GM15510 (cell line): ENCODE results near the gene GPRASP3.

Experiments
- POLR2A ChIP-seq: IDR thresholded peaks from 3 replicates; pipeline ENCODE4 v1.6.1; 2011; ENCODE audit warnings: borderline replicate concordance; ENCODE audit not compliant: insufficient read length; ENCODE audit errors: extremely low read depth

GPRASP3 gene, protein sequence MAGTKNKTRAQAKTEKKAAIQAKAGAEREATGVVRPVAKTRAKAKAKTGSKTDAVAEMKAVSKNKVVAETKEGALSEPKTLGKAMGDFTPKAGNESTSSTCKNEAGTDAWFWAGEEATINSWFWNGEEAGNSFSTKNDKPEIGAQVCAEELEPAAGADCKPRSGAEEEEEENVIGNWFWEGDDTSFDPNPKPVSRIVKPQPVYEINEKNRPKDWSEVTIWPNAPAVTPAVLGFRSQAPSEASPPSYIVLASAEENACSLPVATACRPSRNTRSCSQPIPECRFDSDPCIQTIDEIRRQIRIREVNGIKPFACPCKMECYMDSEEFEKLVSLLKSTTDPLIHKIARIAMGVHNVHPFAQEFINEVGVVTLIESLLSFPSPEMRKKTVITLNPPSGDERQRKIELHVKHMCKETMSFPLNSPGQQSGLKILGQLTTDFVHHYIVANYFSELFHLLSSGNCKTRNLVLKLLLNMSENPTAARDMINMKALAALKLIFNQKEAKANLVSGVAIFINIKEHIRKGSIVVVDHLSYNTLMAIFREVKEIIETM

DNA sequence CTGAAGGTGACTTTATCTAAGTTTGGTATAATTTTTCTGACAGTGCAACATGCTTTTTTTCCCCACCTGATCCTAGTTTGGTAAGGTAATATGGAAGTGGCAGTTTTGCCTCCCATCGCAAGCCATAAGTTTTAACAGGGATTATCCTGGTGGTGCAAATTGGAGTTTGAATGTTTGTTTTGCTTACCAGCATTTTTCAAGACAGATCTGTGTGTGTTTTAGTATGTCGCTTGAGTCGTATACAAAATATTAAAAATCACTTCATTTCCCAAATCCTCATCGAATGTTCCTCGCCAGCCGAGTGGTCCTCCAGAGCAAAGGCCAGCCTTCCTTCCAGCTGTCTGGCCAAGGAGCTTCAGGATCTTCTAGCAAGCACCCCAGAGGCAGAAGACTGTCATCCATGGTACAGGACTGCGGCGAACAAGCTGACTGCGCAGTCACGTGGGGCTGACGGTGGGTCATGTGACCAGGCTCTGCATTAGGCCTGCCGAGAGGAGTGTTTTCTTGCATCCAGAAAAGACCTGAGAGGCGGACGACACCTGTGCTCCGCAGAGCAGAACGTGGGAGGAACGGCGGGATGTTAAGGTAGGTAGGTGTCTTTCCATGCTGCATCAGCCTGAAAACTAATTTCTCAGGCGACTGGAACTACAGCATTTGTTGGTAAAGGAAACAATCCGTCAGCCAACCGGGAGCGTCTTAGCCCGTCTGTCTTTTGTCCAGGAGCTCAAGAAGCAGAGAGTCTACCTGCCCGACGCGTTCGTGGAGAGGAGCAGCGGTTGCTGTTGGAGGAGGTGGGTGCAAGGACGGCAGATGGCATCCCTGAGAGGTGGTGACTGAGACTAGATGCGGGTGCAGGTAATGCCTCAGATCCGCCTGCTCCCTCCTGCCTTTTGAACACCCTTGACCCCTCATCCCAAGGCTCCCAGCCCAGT is at the start of gene GPRASP3:
TSS of gene GPRASP3 (plus strand) at position 507 of the 932 bp plus-strand sequence. CDS start 28,253 bp downstream, outside the sequence.
- no peak for TF ChIP-seq POLR2A

DNA sequence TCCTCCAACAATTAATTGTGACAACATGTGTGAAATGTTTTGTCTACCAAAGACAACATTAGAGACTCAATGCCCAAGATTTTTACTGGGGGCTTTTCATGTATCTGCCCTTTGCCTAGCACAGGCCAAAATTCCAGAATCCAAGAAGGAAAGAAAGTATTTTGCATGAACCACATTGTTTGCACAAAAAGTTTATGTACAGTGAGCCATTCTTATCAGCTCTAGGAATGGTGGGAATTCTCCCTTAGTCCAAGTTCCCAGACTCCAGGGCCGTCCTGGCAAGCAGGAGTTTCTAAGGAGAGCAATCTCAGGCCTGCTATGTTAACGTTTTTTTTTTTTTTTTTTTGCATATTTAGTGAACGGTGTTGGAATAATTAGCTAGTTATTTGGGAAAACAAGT is 47.7 kb upstream of the GPRASP3 start:
- no peak for TF ChIP-seq POLR2A

DNA sequence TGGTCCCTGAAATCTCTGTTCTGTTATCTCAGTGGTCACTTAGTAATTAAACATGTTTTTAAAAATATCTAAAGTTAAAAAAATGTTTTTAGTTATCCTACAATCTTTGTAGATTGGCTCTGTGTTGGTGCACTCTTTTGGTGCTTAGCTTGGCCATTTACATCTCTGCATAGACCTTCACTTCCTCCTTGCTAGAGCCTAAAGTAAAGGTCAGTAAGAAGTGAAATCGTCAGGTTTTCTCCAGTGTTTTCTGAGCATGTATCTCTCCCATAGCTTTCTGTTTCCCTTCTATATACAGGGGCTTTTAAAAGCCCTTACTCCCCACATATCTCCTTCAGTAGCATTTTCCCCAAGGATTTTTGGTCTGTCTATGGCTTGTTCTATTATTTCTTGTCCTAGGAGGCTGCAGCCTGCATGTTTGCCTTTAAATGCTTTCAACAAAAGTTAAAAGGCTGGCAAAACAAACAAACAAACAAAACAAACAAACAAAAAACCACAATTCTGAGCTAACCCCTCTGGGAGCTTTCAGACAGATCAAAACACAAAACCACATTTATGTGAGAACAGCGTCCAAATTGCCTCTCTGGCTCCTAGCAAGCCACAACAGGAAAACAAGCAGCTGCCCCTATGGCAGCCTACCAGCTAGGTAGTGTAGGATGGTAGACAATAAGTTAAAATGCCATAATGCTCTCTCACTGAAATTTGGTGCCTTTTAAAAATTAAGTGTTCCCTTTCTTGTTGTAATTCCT is 35.6 kb upstream of the GPRASP3 start:
- TF ChIP-seq POLR2A: no peak

DNA sequence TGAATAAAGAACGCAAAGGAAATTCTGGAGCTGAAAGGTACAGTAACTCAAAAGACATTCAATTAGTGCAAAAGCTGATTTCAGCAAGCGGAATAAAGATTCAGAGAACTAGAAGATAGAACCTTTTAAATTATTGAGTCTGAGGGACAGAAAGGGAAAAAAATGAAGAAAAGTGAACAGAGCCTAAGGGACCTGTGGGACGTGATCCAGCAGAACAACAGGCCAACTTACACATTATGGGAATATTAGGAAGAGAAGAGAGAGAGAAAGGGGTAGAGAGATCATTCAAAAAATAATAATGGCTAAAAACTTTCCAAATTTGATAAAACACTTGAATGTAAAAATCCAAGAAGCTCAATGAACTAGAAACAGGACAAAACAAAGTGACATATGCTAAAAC is 25.8 kb upstream of the GPRASP3 start:
- no peak for TF ChIP-seq POLR2A

DNA sequence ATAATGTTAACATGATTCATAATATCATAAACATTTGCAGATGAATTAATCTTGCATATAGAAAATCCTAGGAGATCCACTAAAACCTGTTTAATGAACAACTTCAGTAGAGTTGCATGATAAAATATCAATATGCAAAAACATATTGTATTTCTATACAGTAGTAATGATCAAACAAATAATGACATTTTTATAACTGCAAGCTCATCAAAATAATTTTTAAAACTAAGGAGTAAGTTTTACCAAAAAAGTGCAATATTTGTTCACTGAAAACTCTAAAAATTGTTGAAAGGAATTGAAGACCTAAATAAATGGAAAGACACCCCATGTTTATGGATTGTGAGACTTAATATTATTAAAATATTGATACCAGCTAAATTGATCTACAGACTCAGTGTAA is 24.2 kb upstream of the GPRASP3 start:
- TF ChIP-seq POLR2A: no peak

DNA sequence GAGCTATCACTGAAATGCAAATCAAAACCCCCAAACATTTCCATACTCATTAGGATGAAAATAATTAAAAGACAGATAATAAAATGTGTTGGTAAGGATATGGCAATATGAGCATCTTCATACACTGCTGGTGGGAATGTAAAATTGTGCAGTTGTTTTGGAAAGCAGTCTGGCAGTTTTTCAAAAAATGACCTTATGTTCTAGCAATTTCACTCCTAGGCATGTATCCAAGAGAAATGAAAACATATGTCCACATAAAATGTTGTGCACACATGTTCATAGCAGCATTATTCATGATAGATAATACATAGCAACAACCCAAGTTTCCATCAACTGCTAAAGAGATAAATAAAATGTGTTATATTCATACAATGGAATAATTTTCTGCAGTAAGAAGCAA is 23.0 kb upstream of the GPRASP3 start:
- TF ChIP-seq POLR2A: no peak

DNA sequence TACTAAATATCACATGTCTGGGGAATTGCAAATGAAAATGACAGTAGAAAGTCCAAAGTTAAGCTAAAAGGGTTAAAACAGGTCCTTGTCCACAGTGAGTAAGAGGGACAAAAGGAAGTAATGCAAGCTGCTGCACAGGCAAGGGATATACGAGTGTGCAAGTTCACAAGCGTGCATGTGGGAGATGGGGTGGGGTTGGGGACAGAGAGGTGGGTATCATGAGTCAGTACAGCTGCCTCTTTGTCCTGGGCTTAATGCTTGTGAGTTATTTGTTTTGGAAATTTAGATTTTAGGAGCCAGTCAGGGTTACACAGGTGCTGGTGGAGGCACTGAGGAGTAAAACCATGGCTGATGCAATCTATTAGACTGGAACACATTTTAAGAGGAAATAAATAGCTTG is 11.6 kb upstream of the GPRASP3 start:
- no peak for TF ChIP-seq POLR2A

DNA sequence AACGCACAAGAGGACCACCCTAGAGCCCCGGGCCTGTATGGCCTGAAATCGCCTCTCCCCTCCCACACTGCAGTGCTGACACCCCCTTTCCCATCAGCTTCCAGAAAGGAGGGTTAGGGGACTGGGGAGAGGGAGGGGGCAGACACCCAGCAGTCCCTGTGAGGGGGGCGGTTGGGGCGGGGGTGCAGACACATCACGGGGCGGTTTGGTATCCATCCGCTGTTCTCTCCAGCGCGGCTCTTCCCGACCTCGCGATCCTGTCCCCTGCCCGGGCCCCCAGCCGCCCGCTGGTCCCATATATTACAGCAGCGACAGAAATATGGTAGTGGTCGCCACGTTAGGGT is 8.7 kb upstream of the GPRASP3 start:
- no peak for TF ChIP-seq POLR2A

DNA sequence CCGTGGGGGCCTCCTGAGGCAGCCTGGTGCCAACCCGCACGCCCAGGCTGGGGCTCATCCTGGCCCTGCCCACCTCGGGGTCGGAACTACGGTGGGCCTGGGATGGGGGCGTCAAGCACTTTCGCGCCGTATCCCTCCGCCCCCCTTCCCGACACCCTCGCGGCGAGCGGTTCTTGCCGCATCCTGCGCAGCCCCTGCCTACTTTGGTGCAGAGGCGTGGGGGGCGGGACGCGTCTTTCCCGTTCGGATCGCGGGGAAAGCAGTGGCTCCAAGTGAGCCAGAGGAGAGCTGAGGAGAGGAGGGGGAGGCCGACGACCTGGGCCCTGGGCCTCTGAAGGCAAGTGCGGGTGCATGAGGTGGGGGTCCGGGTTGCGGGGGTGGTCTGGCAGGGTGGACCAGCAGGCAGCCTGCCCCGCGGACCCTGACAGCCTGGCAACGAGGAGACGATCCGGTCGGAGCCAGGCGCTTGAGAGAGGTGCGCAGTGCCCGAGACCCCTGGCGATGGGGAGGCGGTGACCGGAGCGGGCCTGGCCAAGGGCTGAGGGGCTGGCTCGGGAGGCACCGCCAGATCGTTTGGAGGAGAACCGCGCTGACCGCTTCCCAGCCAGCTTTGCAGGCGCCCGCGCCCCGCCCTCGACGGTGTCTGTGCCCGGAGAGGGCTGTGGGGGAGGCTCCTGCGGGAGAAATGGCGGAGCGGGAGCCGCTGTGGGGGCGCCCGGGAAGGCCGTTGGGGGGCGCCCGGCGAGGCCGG is 8.2 kb upstream of the GPRASP3 start, which contains the start of gene GPRASP2:
TSS of gene GPRASP2 (plus strand) at position 233 of the 751 bp plus-strand sequence. CDS start 2,422 bp downstream, outside the sequence.
- TF ChIP-seq POLR2A: no peak

DNA sequence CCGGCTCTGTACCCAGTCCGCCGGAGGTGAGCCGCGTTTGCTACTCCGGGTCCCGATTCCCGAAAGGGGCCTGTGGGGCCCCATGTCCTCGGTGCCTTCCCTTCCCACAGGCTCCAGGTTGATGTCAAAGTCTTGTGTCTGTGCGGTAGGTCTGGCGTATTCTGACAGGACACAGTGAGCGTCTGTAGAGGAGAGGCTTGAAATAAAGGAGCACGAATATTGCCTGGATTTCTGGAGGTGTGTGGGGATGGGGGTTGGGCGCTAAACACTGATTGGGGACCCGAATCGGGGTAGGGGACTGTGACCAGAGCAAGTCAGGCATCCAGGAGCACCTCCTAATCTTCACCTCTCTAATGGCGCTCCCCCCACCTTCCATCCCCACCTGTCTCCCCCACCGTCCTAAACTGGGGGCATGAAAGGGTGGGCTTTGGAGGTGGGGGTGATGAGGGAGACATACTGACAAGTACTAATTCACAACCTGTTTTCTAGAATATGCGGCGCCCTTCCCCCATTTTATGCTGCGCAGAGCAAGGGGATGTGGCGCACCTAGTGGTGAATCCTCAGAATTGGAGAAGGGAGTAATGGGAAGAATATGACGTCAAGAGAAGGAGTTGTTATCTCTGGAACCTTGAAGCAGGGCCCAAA is 7.4 kb upstream of the GPRASP3 start:
- TF ChIP-seq POLR2A: no peak

DNA sequence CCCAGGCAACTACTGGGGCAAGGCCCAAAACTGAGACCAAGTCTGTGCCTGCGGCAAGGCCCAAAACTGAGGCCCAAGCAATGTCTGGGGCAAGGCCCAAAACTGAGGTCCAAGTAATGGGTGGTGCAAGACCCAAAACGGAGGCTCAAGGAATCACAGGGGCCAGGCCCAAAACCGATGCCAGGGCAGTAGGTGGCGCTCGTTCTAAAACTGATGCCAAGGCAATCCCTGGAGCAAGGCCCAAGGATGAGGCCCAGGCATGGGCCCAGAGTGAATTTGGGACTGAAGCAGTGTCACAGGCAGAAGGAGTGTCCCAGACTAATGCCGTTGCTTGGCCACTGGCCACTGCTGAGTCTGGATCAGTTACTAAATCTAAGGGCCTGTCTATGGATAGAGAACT is 5.5 kb upstream of the GPRASP3 start:
- no peak for TF ChIP-seq POLR2A

DNA sequence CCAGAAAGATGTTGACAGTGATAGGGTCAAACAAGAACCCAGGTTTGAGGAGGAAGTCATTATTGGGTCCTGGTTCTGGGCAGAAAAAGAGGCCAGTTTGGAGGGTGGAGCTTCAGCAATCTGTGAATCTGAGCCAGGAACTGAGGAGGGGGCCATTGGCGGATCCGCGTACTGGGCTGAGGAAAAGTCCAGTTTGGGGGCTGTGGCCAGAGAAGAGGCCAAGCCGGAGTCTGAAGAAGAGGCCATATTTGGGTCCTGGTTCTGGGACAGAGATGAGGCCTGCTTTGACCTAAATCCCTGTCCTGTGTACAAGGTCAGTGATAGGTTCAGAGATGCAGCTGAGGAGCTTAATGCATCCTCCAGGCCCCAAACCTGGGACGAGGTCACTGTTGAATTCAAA is 4.6 kb upstream of the GPRASP3 start:
- TF ChIP-seq POLR2A: no peak

DNA sequence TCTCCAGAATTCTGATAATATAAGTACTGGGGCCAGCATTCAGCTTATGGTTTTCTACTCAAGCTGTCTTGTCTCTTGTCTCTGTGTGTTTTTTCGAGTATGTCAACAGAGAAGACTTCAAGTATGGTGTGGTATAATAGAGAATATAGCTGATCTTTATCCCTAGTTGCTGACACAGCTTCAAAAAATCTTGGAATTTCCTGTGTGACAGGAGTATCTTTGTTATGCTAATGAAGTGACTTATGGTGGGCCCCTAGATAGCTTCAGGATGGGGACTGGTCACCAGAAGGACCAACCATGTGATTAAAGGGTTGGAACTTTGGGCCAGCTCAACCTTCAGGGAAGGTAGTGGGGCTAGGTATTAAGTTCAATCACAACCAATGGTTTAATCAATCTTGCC is 2.9 kb downstream of the GPRASP3 start:
- TF ChIP-seq POLR2A: no peak
